ENCODE results near the gene TMEM255B.
A peak's percentile ranks its signal among the peaks of the same experiment; 100 is the strongest.
"Not testable (repeated sequence)": the region's sequence is repeated elsewhere in the genome, so short reads cannot be mapped to it uniquely, and the experiment has no call there.

Gene TMEM255B

DNA sequence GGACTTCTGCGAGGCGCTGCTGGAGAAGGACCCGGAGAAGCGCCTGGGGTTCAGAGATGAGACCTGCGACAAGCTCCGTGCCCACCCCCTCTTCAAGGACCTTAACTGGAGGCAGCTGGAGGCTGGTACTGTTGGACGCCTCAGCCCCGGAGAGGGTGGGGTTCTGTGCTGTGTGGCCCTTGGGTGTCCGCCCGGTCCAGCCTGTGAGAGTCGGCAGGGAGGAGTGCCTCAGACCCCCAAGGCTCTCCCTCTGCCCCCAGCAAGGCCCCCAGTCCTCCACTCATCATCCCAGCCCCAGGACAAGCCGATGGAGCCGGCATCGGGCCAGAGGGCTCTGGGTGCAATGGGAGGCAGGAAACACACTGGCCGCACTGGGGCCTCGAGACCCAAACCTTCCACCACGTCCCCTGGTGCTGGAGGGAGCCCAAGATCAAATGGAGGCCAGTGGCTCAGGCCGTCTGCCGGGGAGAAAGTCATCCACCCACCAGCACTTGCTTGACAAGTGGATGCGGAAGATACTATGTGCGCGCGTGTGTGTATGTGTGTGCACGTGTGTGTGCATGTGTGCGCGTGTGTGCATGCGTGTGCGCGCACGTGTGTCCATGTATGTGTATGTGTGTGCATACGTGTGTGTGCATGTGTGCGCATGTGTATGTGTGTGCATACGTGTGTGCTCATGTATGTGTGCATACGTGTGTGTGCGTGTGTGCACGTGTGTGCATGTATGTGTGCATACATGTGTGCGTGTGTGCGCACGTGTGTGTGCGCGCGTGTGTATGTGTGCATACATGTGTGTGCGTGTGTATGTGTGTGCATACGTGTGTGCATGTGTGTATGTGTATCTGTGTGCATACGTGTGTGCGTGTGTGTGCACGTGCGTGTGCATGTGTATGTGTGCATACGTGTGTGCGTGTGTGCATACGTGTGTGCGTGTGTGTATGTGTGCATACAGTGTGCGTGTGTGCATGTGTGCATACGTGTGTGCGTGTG lies 25.8 kb upstream of the TMEM255B start:
- no peak overlapping the region for H3K4me3 ChIP-seq (ENCODE audit: low read depth, low read length)
- DNase-seq (ENCODE audit: low read depth), result no peak

GRCh38 chr13:113734099-113734825 lies 24.8 kb upstream of the TMEM255B start:
- DNase-seq (ENCODE audit: low read depth), result no peak

GRCh38 chr13:113734826-113735125 lies 24.2 kb upstream of the TMEM255B start:
- no peak for DNase-seq (ENCODE audit: low read depth)
- no peak overlapping the region for H3K4me3 ChIP-seq (ENCODE audit: low read depth, low read length)

More at GRCh38 chr13:113734099-113734825, 24.8 kb upstream of the TMEM255B start:
- no peak overlapping the region for H3K4me3 ChIP-seq (ENCODE audit: low read depth, low read length)

- no peak for DNase-seq (ENCODE audit: low read depth)
- no peak overlapping the region for H3K4me3 ChIP-seq (ENCODE audit: low read depth, low read length)
Measured at GRCh38 chr13:113735194-113735593, 23.8 kb upstream of the TMEM255B start.

DNA sequence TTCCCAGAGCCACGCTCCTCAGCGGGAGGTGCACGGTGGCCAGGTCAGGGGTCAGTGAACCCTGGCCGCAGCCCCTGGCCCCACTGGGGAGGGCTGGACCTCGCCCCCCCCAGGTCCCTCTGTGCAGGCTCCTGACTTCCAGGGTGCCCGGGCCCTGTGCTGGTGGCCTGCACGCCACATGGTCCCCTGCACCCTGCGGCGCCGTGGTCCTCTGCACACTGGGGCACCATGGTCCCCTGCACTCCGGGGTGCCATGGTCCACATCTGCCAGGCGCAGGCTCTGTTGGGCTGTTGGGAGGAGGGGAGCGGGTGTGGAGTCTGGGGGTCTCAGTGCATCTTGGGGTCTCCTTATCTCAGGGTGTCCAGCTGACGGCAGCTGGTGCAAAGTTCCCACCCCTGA lies 23.3 kb upstream of the TMEM255B start:
- no peak for DNase-seq (ENCODE audit: low read depth)
- H3K4me3 ChIP-seq (ENCODE audit: low read depth, low read length), result no peak overlapping the region

DNA sequence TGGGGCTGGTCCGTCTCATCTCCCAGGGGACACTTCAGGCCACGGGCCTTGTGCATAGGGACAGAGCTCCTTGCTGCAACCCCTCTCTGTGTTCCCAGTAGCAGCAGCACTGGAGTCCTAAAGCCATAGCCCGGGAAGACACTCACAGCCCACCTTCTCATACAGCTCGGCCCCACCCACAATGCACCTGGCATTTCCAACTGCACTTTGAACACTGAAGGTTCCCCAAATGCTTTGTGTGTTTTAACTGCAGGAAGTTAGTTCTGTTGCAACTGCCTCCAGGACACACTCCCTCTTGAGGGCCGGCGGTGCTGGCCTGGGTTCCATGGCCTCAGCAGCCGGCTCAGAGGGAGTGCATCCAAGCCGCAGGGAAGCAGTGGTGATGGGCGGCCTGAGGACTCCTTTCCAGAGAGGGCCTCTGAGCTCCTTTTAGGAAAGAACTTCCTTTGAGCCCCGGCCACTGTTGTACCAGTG lies 22.7 kb upstream of the TMEM255B start:
- no peak overlapping the region for H3K4me3 ChIP-seq (ENCODE audit: low read depth, low read length)
- no peak for DNase-seq (ENCODE audit: low read depth)

- no peak overlapping the region for H3K4me3 ChIP-seq (ENCODE audit: low read depth, low read length)
- DNase-seq (ENCODE audit: low read depth), result no peak
Measured at GRCh38 chr13:113737803-113738202, 21.2 kb upstream of the TMEM255B start.

GRCh38 chr13:113739527-113740285 lies 19.3 kb upstream of the TMEM255B start:
- no peak overlapping the region for H3K4me3 ChIP-seq (ENCODE audit: low read depth, low read length)
- DNase-seq (ENCODE audit: low read depth), result no peak

- no peak overlapping the region for H3K4me3 ChIP-seq (ENCODE audit: low read depth, low read length)
Measured at GRCh38 chr13:113740286-113740556, 18.8 kb upstream of the TMEM255B start.

GRCh38 chr13:113740661-113741060 lies 18.4 kb upstream of the TMEM255B start:
- no peak for DNase-seq (ENCODE audit: low read depth)
- no peak overlapping the region for H3K4me3 ChIP-seq (ENCODE audit: low read depth, low read length)

More at GRCh38 chr13:113740286-113740556, 18.8 kb upstream of the TMEM255B start:
- no peak for DNase-seq (ENCODE audit: low read depth)

DNA sequence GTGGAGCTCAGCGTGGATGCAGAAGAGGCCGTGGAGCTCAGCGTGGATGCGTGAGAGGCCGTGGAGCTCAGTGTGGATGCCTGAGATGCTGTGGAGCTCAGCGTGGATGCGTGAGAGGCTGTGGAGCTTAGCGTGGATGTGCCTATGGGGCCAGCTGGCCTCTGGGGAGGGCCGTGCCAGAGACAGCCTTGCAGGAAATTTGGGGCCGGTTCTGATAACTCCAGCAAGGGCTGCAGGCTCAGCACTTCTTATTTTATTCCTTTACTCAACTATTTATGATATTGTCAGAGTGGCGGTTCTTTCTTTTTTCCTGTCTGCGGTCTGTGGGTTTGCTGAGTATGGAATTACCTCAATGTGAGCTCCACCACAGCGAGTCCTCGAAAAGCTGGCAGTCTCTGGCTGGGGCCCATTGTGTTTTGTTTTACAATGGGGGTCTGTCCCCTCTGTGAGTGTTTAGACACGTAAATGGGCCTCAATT lies 17.8 kb upstream of the TMEM255B start:
- no peak overlapping the region for H3K4me3 ChIP-seq (ENCODE audit: low read depth, low read length)
- no peak for DNase-seq (ENCODE audit: low read depth)

GRCh38 chr13:113742000-113742441 lies 17.0 kb upstream of the TMEM255B start:
- DNase-seq (ENCODE audit: low read depth), result peak; percentile 12
- no peak overlapping the region for H3K4me3 ChIP-seq (ENCODE audit: low read depth, low read length)

- no peak for DNase-seq (ENCODE audit: low read depth)
- no peak overlapping the region for H3K4me3 ChIP-seq (ENCODE audit: low read depth, low read length)
Measured at GRCh38 chr13:113742445-113743120, 16.4 kb upstream of the TMEM255B start.

DNA sequence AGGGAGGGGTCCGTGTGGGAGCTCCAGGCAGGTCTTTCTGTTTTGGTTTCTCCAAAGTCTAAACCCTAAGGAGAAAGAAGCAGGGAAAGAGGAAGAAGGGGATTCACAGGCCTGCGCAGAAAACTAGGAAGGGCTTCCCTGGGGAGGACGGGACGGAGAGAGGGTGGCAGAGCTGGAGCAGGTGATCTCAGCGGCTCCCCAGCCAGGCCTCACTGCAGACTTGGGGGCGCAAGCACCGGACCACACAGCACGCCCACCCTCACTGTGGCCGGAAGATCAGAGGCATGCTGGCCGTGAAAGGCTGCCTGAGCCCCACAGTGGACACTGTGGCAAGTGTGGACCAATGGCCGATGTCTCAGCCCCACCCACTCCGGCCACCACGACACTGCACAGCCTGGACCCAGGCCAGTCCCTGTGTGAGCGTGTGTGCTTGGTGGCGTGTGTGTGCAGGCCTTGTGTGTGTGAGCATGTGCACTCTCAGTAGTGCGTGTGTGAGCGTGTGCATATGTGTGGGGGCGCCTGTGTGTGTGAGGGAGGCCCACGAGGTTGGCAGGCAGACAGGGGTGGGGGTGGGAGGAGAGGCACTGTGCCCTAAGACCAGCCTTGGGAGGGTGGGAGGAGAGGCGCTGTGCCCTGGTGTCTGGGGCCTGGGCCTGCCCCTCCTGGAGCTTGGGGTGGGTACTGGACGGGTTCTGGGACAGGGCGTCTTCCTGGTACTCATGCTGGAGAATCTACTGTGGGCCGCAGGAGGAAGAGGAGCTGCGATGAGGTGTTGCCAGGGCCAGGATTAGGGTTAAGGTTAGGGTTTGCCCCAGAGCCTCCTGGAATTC lies 15.4 kb upstream of the TMEM255B start:
- no peak overlapping the region for H3K4me3 ChIP-seq (ENCODE audit: low read depth, low read length)
- no peak for DNase-seq (ENCODE audit: low read depth)

GRCh38 chr13:113744197-113745000 lies 14.6 kb upstream of the TMEM255B start:
- H3K4me3 ChIP-seq (ENCODE audit: low read depth, low read length), result no peak overlapping the region
- no peak for DNase-seq (ENCODE audit: low read depth)

GRCh38 chr13:113745059-113745458 lies 14.0 kb upstream of the TMEM255B start:
- H3K4me3 ChIP-seq (ENCODE audit: low read depth, low read length), result no peak overlapping the region
- DNase-seq (ENCODE audit: low read depth), result no peak

DNA sequence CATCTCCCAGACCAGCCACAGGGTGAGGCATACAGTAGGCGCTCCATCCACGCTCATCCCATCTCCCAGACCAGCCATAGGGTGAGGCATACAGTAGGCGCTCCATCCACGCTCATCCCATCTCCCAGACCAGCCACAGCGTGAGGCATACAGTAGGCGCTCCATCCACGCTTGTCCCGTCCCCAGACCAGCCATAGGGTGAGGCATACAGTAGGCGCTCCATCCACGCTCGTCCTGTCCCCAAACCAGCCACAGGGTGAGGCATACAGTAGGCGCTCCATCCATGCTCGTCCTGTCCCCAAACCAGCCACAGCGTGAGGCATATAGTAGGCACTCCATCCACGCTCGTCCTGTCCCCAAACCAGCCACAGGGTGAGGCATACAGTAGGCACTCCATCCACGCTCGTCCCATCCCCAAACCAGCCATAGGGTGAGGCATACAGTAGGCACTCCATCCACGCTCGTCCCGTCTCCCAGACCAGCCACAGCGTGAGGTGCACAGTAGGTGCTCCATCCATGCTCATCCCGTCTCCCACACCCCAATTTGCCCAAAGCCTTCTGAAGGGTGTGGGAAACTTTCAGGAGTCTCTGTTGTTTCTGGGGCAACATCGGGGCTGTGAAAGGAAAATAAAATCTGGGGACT lies 13.4 kb upstream of the TMEM255B start:
- not testable (repeated sequence) for H3K4me3 ChIP-seq (ENCODE audit: low read depth, low read length); DNase-seq (ENCODE audit: low read depth)
